HL-60/S4 treated with retinoic acid at 250 ng/mL for 4 days and 3 days (cell line): ENCODE data around the gene SERP2.

Experiments
- in situ Hi-C: fragments of 300-500 bp; cut with MboI; formaldehyde crosslinking; loops from 2 replicates; pipeline ENCODE4 v1.7.0; 2022; ENCODE audit warnings: low sequenced_read_pairs

The SERP2 gene

DNA sequence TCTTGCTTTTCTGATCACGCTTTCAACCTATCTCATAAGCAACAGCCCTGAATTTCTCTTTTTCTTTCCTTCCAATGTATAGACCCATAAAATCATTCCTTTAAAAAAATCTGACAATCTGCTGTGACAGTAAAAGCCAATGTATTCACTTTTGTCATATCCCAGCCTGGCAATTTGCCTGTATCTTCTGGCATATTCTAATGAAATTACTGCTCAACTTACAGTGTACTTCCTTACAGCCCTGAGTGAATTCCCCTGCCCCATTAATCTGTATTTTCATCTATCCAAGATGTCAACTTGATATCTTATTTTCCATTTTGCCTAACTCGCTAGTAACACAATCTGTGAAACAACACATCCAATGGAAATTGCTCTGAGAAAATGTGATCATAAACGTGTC lies 18.0 kb upstream of the SERP2 start:
- in situ Hi-C loops, result no loop called here

DNA sequence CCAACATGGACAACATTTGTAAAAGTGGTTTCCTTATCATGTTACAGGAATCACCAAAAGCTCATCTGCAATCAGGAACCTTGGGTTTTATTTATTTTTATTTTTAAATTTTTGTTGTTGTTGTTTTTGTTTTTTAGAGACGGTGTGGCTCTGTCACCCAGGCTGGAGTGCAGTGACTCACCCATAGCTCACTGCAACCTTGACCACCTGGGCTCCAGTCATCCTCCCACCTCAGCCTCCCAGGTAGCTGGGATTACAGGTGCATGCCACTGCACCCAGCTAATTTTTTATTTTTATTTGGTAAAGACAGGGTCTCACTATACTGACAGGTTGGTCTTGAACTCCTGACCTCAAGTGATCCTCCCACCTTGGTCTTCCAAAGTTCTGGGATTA lies 13.6 kb upstream of the SERP2 start:
- in situ Hi-C loops, result no loop called here

DNA sequence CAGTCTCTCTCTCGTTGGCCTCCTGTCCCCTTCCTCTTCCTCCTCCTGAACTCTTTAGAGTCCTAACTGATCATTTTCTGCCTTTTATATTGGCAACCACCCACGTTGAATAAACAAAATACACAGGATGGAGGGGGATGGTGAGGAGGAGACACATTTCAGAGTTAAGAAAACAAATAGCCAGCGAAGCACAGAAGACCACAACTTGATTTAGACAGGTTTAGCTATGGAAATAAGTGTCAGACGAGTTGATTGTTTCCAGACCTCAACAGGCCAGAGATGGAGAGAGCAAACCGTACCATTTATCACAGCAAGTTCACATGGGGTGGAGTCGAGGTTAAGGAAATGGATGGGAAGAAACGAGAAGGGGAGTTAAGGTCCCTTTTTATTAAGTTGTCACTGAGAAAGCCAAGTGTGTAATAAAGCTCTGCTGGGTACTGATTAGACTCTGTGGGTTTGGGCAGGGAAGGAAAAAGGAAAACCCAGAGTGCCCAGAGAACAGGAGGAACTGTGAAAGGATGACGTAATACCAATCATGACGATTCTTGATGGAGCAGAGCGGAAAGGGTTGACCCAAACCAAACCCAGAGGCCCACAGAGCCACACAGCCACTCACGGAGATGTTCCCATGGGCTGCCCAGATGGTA lies 11.1 kb upstream of the SERP2 start:
- in situ Hi-C loops, result no loop called here

DNA sequence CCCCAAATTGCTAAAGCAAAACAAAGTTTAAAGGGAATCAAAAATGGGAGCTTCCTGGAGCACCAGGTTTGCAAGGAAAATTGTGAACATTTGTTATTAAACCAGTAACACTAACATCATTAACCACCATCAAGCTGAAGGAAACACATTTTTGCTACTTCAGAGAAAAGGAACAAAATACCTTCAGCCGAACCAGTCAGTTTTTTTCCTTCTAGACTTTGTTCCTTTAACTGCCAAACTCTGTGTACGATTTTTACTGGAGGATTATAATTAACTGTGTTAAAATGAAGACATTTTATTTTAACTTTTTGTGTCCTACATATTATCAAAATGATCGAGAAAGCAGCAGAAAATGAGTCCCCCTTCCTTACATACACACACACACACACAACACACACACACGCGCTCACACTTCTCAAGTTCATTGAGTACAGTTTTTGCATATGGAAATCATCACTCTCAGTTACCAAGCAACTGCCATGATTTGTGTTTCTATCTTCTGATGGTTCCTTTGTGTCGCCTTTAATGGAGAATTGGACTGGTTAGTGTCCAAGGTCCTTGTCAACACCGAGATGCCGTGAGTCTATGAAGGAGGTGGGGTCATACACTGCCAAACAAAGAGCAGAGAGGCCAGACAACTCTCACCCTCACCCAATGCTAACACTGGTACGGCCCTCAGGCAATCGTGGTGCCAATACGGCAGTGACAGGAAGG lies 9.8 kb upstream of the SERP2 start:
- in situ Hi-C loops, result no loop called here

DNA sequence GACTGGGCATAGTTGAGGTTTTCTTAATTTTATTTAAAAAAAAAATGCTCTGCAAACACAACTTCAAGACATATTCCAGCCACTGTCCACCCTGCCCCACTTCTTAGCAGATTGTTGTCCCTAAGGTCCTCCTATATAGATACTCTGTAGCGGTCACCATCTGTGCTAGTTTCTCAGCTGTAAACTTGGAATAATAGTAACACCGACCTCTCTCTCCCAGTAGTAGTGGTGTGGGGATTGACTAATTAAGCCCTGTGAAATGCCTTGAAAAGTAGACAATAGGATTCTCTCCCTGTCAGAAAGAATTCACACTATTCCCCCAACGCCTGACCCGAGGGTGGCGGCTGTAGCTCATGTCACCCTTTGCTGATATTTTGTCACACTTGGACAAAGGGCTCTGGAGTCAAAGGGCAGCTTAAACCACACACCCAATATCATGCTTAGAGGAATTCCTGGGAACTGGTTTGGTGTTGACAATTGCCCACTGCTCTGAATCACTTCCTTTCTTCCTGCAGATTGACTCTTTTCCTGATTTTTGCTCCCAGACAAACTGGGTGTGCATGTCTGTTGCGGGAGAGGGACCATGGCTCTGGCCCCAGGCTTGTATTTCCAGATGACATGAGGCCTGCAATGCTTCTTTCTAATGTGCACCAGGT lies 9.2 kb upstream of the SERP2 start:
- in situ Hi-C loops, result no loop called here

DNA sequence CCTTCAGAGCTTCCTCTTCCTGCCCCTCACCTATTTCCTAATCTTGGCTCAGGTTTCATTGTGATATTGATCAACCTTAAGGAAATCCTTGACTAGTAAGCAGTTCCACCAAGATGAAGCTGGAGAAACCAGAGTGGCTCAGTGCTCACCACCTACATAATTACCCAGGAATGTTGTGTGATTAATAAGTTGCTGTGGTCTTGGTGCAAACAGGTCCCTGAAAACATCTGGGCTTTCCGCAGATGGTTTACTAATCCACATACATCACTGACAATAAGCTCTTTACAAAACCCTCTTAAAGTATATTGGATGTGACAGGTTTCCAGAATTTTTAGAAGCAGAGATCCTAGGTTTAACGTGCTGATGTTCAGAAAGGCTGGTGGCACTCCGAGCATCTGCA lies 8.6 kb upstream of the SERP2 start:
- in situ Hi-C loops, result no loop called here

DNA sequence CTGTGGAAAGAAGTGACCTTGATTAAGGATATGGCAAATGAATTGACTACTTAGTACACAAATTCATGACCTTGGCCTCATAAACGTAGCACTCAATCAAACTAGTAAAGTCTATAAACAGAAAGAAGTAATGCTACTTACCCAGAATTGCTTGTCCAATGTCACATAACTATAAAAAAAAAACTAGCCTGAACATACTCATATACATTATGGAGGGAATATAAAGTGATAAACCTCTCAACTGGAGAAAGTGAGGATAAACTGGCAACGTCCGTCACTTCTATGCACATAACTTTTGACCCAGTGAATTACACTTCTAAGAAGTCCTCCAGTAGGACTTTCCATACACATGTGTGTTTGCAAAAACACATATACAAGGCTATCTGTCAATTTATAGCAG lies 7.7 kb upstream of the SERP2 start:
- in situ Hi-C loops, result no loop called here

DNA sequence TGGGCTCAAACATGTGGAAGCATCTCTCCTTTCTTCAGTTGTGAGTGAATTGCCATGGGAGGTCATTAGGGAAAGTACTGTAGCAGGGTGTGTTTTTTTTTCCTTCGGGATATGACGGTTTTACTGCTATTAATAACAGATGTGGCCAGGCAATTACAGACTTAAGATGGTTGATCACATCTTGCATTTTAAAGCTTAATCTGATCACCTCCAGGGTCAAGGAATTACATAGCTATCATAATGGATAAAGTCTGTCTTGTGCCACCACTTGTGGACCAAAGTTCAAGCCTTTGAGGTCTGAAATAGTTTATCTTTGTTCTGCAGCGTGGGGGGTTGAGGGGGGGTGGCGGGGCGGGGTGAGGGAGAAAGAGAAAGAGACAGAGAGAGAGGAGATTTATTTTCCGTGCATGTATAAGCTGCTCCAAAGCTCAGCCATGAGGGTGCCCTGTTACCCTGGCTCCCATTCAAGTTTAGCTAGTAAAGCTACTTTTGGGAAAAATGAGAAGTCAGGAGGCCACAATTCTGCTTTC lies 5.5 kb upstream of the SERP2 start:
- in situ Hi-C loops, result no loop called here

DNA sequence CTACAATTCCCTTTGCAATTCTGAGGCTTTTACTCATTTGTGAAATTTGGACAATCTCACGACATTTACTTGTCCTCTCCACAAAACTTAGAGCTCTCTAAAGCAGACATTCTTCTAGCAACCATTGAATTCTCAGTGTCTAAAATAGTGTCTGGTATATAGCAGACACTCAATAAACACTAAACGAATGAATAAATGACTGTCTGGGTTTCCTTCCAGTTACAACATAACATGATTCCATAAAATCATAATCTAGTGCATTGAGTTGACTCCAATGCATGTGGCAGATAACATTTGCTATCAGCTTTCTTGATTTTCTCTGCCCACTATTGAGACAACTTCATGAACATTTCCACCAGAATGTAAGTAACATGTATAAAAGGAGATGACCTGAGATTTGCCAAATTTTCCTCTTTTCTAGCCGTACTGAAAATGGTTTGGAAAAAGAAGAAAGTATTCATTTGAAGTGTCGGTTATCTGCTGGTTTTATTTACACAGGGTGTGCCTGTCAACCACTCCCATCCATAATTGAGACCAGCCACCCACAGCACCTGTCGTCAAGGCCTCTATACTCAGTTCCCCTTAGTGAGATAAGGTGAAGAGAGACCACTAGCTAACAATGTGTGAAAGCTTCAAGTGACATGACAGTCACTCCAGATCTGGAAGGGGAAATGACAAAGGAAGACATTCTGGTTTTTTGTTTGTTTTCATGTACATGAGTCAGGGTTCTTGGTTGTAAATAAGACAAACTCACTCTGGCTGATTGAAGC lies 4.8 kb upstream of the SERP2 start:
- in situ Hi-C loops, result no loop called here

DNA sequence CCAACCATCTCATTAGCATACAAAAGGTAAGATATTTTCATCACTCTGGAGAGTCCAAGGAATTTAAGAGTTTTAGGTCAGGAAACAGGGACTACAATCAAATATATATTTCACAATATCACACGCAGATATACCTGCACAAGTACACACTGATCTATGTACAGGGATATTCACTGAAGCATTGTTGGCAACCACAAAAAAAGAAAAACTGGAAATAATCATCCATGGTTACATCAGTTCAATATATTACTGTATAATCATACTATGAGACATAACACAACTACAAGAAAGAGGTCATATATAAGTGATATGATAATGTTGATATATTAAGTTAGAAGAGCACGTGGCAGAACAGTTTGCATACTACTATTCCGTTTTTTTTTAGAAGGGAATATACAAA lies 2.2 kb upstream of the SERP2 start:
- in situ Hi-C loops, result no loop called here

DNA sequence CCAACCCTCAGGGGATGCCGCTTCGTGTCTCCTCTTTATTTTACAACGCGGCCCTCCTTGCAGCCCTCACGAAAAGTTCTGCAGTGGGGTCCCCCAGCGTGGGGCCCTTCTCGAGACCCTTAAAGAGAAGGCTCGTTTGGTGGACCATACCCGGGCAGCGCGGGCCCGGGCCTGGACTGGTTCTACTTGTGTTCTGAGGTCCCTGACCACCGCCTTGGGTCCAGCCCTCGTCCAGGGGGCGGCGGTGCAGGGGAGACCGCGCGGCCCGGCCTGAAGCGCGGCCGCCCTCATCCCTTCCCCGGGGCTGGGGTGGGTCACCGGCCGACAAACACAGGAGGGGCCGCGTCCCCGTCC lies 400 bp upstream of the SERP2 start:
- in situ Hi-C loops, result no loop called here

DNA sequence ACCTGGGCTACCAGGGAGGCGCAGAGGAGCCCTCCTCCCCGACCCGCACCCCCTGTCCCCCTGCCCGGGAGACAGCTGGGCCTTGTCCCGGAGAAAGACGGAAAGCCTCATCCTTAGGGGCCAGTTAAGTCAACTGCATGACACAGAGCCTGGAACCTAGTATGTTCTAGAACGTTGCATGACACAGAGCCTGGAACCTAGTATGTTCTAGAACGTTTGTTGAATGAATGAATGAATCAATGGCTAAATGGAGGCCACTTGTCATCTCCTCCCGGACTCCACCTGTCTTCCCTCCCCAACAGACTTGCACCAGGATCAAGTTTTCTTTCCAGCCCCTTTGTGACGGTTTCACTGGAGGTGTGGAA lies 706 bp downstream of the SERP2 start:
- in situ Hi-C loops, result no loop called here

DNA sequence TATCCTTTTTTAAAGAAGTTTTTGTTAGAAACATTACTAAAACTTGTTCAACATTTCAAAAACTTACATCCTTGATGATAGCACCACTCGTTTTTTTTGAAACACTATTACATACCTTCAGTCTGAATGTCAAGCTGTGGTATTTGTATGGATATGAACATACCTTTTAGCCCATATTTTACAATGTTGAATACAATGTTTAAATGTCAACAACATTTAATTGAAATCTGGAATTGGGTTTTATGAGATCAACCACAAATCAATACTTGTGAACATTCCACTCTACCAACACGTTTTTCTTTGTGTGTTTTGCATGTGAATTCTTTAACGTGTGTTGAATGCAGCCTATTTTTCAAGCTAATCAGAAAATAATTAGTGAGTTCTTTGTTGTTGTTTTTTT lies 4.7 kb downstream of the SERP2 start:
- in situ Hi-C loops, result no loop called here

DNA sequence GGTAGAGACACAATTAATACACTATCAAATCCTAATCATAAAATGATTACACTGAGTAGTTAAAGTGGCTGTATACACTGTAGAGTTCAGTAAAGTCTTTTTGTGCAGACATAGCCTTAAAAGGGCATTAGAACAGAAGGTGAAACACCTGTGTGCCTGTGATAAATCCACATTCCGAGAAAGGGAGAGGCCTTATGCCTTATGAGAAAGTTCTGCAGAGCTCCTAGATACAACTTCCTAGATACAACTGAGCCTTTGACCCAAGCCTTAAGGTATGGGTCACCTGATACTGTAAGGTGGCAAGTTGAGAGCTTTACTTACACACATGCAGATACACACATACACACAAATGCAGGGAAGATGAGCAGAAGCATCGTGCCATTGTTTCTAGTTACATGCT lies 6.3 kb downstream of the SERP2 start:
- in situ Hi-C loops, result no loop called here

DNA sequence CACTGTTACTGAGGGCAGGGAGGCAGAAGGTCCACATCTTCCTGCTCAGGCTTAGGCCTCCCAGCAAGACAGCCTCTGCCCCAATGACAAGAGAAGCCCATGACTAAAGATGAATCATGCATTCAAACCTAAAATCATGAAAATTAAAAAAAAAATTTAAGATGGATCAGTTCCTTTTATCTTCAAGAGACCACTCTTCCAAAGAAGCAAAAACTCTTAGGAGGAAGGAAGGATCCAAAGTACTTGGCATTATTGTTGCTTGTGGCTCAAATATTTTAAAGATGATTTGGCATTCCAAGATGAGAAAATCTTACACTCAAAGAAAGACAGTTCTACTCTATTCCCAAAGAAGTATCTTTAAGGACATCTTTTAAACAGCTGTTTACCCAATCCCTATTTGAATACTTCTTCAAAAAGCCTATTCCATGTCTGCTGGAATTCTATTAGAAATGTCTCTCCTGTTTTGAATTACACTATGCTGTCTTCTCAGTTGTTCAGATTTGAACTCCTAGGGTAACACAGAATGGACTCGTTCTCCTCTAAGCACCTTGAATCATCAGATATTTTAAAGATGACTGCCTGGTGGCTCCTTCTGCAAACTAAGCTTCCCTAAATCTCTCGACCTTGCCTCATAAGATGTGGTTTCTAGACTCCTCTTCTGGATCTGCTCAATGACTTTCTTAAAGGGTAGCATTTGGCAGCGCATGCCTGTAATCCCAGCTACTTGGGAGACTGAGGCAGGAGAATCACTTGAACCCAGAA lies 7.0 kb downstream of the SERP2 start:
- in situ Hi-C loops, result no loop called here

DNA sequence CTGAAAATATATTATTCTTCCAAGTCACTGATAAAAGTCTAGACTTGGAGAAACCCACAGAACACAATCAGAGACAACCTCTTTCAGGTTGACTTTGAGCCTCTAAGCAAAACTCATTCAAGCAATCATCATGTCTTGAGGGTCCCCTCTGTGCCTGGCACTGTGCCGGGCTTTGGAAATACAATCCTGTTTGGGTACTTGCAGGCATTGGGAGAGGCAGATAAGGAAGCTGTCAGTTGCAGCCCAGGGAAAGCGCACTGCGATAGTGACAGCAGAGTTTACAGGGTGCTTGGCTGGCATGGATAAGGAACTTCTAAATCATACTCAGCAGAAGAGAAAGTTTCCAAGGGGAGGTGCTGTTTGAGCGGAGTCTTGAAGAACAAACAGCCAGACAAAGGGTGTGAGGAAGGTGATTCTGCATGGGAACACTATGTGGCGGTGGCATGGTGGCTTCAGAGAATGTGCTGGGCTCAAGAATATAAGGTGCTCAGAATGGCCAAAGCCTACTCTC lies 9.1 kb downstream of the SERP2 start:
- in situ Hi-C loops, result no loop called here

DNA sequence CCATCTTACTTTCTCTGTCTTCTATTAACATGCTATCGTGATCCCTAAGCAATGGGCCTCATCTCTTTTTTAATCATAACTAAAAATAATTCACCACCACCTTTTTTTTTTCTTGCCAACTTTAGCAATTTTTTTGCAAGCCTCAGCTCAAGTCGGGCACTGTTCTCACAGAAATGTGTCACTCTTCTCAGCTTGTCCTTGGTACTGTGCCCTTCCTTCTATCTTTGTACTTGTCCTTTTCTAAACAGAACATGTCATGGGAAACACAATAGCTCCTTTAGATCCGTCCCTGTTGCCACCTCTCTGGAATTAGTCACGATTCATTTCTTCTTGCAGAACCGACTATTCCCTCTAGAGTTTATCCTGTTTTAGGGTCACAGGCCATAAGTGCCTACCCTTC lies 10.3 kb downstream of the SERP2 start:
- in situ Hi-C loops, result no loop called here

DNA sequence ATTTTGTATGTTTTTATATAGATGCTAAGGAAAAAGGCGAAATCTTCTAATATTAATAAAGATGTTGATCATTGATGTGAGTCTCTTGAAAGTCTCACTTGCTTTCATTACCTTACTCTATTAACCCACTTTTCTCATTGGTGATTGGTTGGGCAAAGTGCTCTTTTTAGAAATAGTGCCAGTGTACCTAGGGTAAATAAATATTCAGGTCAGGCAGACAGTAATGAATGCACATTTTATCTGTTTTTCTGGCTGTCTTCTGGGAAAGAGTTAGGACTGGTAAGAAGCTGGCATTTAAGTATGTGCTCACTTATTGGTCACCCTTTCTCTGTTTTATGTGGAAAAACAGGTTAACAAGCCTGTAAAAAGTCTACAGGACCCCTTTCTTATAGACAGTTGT lies 11.2 kb downstream of the SERP2 start:
- in situ Hi-C loops, result no loop called here

DNA sequence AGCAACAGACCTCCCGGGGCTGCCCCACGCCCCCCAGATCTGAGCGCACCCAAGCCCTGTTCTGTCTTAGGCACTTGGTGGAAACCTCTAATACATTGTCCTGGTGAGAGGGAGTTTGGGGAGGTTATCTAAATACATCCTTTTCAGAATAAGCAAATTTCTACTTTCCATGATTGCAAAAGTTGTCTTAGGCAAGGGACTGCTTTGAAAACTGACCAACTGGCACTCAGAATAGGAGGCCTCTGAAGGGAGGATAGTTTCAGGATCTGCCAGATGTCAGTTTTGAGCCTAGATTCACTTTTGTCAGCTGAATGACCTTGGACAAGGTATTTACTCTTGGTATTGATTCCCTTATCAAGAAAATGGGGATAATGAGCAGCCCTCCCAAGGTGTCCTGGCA lies 11.8 kb downstream of the SERP2 start:
- in situ Hi-C loops, result no loop called here

DNA sequence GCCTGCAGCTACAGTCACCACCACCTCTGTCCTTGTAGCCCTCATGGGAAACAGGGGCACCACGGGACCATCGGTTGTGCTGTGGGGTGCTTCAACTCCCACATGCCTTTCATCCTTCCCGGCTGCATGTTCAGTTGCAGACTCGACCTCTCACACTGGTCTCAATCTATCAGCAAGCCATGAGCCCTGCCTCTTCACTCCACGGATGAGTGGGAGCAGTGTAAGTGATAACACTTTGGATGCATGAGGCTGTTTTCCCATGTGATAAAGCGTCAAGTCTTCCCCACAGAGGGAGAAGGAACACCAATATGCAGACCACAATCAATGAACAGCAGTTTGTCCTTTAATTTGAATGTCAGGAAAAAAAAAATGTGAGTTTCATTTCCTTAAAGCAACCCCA lies 12.2 kb downstream of the SERP2 start:
- in situ Hi-C loops, result no loop called here
